ENCODE results near the gene CHRNA9.

- TF ChIP-seq CTCF (IDR thresholded peaks at IDR 0.05; ENCODE audit: low read length) (no peak), EZH2 (optimal IDR thresholded peaks at IDR 0.05; ENCODE audit: low read depth, low read length) (no peak), EZH2phosphoT487 (IDR thresholded peaks at IDR 0.05; ENCODE audit: low read length) (no peak)
Observed at GRCh38 chr4:40337523-40337922, 2.4 kb downstream of the CHRNA9 start.

Measured in MM.1S (cell line).